GM12891 (cell line): ENCODE data around the gene EXTL1.

Experiments
- POLR2A ChIP-seq: IDR thresholded peaks from 2 replicates; pipeline ENCODE4 v1.6.1; 2011; ENCODE audit warnings: low read depth, low read length, control low read depth
- POLR2AphosphoS5 ChIP-seq: IDR thresholded peaks from 2 replicates; pipeline ENCODE4 v1.6.1; 2011; ENCODE audit warnings: low read depth, low read length, control low read depth
- POU2F2 ChIP-seq: IDR thresholded peaks from 2 replicates; pipeline ENCODE4 v1.6.1; 2011; ENCODE audit warnings: low read depth, mild to moderate bottlenecking, control low read depth, low read length, moderate library complexity
- SPI1 ChIP-seq: IDR thresholded peaks from 2 replicates; pipeline ENCODE4 v1.6.1; 2011; ENCODE audit warnings: low read depth, low read length, control low read depth
- TAF1 ChIP-seq: IDR thresholded peaks from 2 replicates; pipeline ENCODE4 v1.6.1; 2011; ENCODE audit warnings: low read depth, low read length, control low read depth

GRCh38 chr1:26014179-26014578 is 7.4 kb upstream of the EXTL1 start:
- TF ChIP-seq POLR2AphosphoS5 (no peak), TAF1 (no peak), POLR2A (no peak), SPI1 (no peak), POU2F2 (no peak)
